IMR-90 (cell line): ENCODE data around the gene CAV3. TPM values are rescaled to one million over a fixed set of nuclear protein-coding genes. Genes with fewer than 3 reads are reported as not detected.

ENCODE experiments used
- ATAC-seq: fragments of 200-7000 bp; cut with Tn5 transposase; 2 replicates; pipeline ENCODE4 v1.9.1; 2020; ENCODE audit warnings: low read depth, mild to moderate bottlenecking, moderate library complexity
- BruUV-seq: library from RNA; stranded (reverse); fragments of 400-500 nt; replicated peaks from 2 replicates; lab custom pipeline; 2021; lab: Mats Ljungman, UMichigan
- CTCF ChIA-PET: fragments of 300-600 bp; formaldehyde crosslinking; extraction: SDS; loops from one replicate; lab custom pipeline; 2021; ENCODE audit warnings: antibody characterized with exemption; lab: Yijun Ruan, JAX
- POLR2A ChIA-PET: fragments of 300-600 bp; sonication (Branson Sonifier 250); formaldehyde crosslinking; loops from one replicate; lab custom pipeline; 2022; ENCODE audit warnings: antibody characterized with exemption; ENCODE audit not compliant: unreplicated experiment; lab: Charles Lee
- DNase-seq: peaks from one replicate; pipeline ENCODE4 v3.0.0; 2013
- H2AFZ ChIP-seq: replicated peaks from 2 replicates; pipeline ENCODE3; 2013; ENCODE audit warnings: low read length, mild to moderate bottlenecking; ENCODE audit not compliant: poor library complexity
- H2AK5ac ChIP-seq: 2 replicates; pipeline ENCODE4 v1.6.1; 2013; ENCODE audit warnings: low read depth, low read length, inconsistent platforms
- H2AK9ac ChIP-seq: replicated peaks from 2 replicates; pipeline ENCODE3; 2013; ENCODE audit warnings: mild to moderate bottlenecking, low read depth, low read length, moderate library complexity; ENCODE audit not compliant: poor library complexity
- H2BK120ac ChIP-seq: 2 replicates; pipeline ENCODE4 v1.6.1; 2013; ENCODE audit warnings: low read depth, low read length, inconsistent platforms
- H2BK15ac ChIP-seq: 3 replicates; pipeline ENCODE4 v1.6.1; 2013; ENCODE audit warnings: low read depth, low read length, inconsistent platforms
- H2BK20ac ChIP-seq: 2 replicates; pipeline ENCODE4 v1.6.1; 2013; ENCODE audit warnings: low read depth, mild to moderate bottlenecking, inconsistent platforms, low read length, moderate library complexity
- H2BK5ac ChIP-seq: 2 replicates; pipeline ENCODE4 v1.6.1; 2013; ENCODE audit warnings: mild to moderate bottlenecking, low read depth, low read length, inconsistent platforms; ENCODE audit not compliant: poor library complexity, severe bottlenecking
- H3K14ac ChIP-seq: replicated peaks from 2 replicates; pipeline ENCODE4 v1.6.1; 2013; ENCODE audit warnings: low read depth, low read length, inconsistent platforms
- H3K18ac ChIP-seq: 2 replicates; pipeline ENCODE4 v1.6.1; 2013; ENCODE audit warnings: low read depth, low read length, control low read depth
- H3K23ac ChIP-seq: 2 replicates; pipeline ENCODE4 v1.6.1; 2013; ENCODE audit warnings: low read depth, low read length, inconsistent platforms
- H3K27ac ChIP-seq: 2 replicates; pipeline ENCODE4 v1.5.1; 2013; ENCODE audit warnings: mild to moderate bottlenecking, control low read depth, low read length; ENCODE audit not compliant: insufficient read depth
- H3K27me3 ChIP-seq: 2 replicates; pipeline ENCODE4 v1.6.1; 2013; ENCODE audit warnings: low read length; ENCODE audit not compliant: control insufficient read depth, insufficient read depth
- H3K36me3 ChIP-seq: 2 replicates; pipeline ENCODE4 v1.6.1; 2013; ENCODE audit warnings: low read length, mixed read lengths; ENCODE audit not compliant: control insufficient read depth, insufficient read depth
- H3K4ac ChIP-seq: 2 replicates; pipeline ENCODE4 v1.6.1; 2013; ENCODE audit warnings: low read depth, low read length, inconsistent platforms
- H3K4me1 ChIP-seq: 2 replicates; pipeline ENCODE4 v1.6.1; 2013; ENCODE audit warnings: low read length, mixed read lengths; ENCODE audit not compliant: control insufficient read depth, insufficient read depth
- H3K4me2 ChIP-seq: 2 replicates; pipeline ENCODE4 v1.6.1; 2013; ENCODE audit warnings: low read depth, mild to moderate bottlenecking, control low read depth, low read length, moderate library complexity
- H3K4me3 ChIP-seq: 2 replicates; pipeline ENCODE4 v1.5.1; 2013; ENCODE audit warnings: low read depth, mild to moderate bottlenecking, control low read depth, low read length, moderate library complexity; ENCODE audit not compliant: insufficient read depth
- H3K56ac ChIP-seq: 2 replicates; pipeline ENCODE4 v1.6.1; 2013; ENCODE audit warnings: low read length, inconsistent platforms; ENCODE audit not compliant: insufficient read depth; ENCODE audit errors: extremely low read depth
- H3K79me1 ChIP-seq, 2 experiments: 2 replicates each; pipeline ENCODE4 v1.6.1; 2013; ENCODE audit warnings: low read length in 2 of 2, inconsistent platforms in 1 of 2, low read depth in 1 of 2
- H3K9ac ChIP-seq: 2 replicates; pipeline ENCODE4 v1.6.1; 2013; ENCODE audit warnings: low read depth, low read length, control low read depth
- H3K9me1 ChIP-seq: 2 replicates; pipeline ENCODE4 v1.6.1; 2013; ENCODE audit warnings: low read length, inconsistent platforms; ENCODE audit not compliant: insufficient read depth
- H3K9me3 ChIP-seq: 2 replicates; pipeline ENCODE4 v1.6.1; 2013; ENCODE audit warnings: low read length; ENCODE audit not compliant: control insufficient read depth, insufficient read depth
- H4K20me1 ChIP-seq: 2 replicates; pipeline ENCODE4 v1.6.1; 2013; ENCODE audit warnings: low read length, inconsistent platforms; ENCODE audit not compliant: insufficient read depth
- H4K5ac ChIP-seq: 2 replicates; pipeline ENCODE4 v1.6.1; 2013; ENCODE audit warnings: mild to moderate bottlenecking, low read depth, low read length, control low read depth
- H4K8ac ChIP-seq, 2 experiments: 2 replicates each; pipeline ENCODE4 v1.6.1; 2013; ENCODE audit warnings: low read depth in 2 of 2, low read length in 2 of 2, control low read depth in 1 of 2, inconsistent platforms in 1 of 2
- H4K91ac ChIP-seq: 2 replicates; pipeline ENCODE4 v1.6.1; 2013; ENCODE audit warnings: low read depth, low read length, inconsistent platforms; ENCODE audit not compliant: insufficient read depth
- CEBPB ChIP-seq: IDR thresholded peaks from 2 replicates; pipeline ENCODE4 v1.6.1; 2012; ENCODE audit warnings: low read depth, low read length, improper control_type of control experiment
- CHD1 ChIP-seq: IDR thresholded peaks from 2 replicates; pipeline ENCODE4 v1.6.1; 2012; ENCODE audit warnings: low read depth, low read length, improper control_type of control experiment
- CTCF ChIP-seq: conservative IDR thresholded peaks from 2 replicates; pipeline ENCODE4 v1.5.1; 2012; ENCODE audit warnings: mild to moderate bottlenecking, low read depth, low read length, improper control_type of control experiment
- ELK1 ChIP-seq: fragments of 150-350 bp; IDR thresholded peaks from 2 replicates; pipeline ENCODE4 v1.6.1; 2016; ENCODE audit warnings: low read depth, mild to moderate bottlenecking, low read length, moderate library complexity, borderline replicate concordance
- MAFK ChIP-seq: IDR thresholded peaks from 2 replicates; pipeline ENCODE4 v1.6.1; 2012; ENCODE audit warnings: low read depth, low read length, improper control_type of control experiment
- MAZ ChIP-seq: IDR thresholded peaks from 2 replicates; pipeline ENCODE4 v1.6.1; 2012; ENCODE audit warnings: low read depth, mild to moderate bottlenecking, low read length, improper control_type of control experiment, moderate library complexity, borderline replicate concordance
- MXI1 ChIP-seq: IDR thresholded peaks from 2 replicates; pipeline ENCODE4 v1.6.1; 2012; ENCODE audit warnings: low read depth, mild to moderate bottlenecking, low read length, moderate library complexity, borderline replicate concordance
- NFE2L2 ChIP-seq: fragments of 150-350 bp; IDR thresholded peaks from 2 replicates; pipeline ENCODE4 v1.6.1; 2016; ENCODE audit warnings: low read depth, mild to moderate bottlenecking, low read length
- POLR2A ChIP-seq: IDR thresholded peaks from 2 replicates; pipeline ENCODE4 v1.6.1; 2012; ENCODE audit warnings: mild to moderate bottlenecking, low read depth, low read length
- RAD21 ChIP-seq: IDR thresholded peaks from 2 replicates; pipeline ENCODE4 v1.6.1; 2012; ENCODE audit warnings: low read length, improper control_type of control experiment
- RCOR1 ChIP-seq: IDR thresholded peaks from 2 replicates; pipeline ENCODE4 v1.6.1; 2012; ENCODE audit warnings: mild to moderate bottlenecking, low read length, improper control_type of control experiment; ENCODE audit not compliant: insufficient replicate concordance
- RFX5 ChIP-seq: IDR thresholded peaks from 2 replicates; pipeline ENCODE4 v1.8.0; 2012; ENCODE audit warnings: low read depth, mild to moderate bottlenecking, low read length, moderate library complexity
- SMC3 ChIP-seq: fragments of 150-350 bp; IDR thresholded peaks from 2 replicates; pipeline ENCODE4 v1.6.1; 2016; ENCODE audit warnings: low read depth, mild to moderate bottlenecking, antibody characterized with exemption, low read length, moderate library complexity
- WGBS, 2 experiments: methylation state at CpG; one replicate each; pipeline versions ENCODE4 v1.1.5 to v1.1.7; 2013; ENCODE audit warnings: missing lambda C conversion rate in 2 of 2; ENCODE audit not compliant: insufficient read length in 1 of 2; ENCODE audit errors: extremely low coverage in 2 of 2; 5-methylcytosine and 5-hydroxymethylcytosine counted together
- dilution Hi-C: fragments of 300-500 bp; cut with HindIII; formaldehyde crosslinking; loops from one replicate; pipeline ENCODE4 v1.14.3; 2018; ENCODE audit warnings: low sequenced_read_pairs; ENCODE audit not compliant: unreplicated experiment
- in situ Hi-C: fragments of 300-500 bp; cut with MboI; formaldehyde crosslinking; loops from 3 replicates; pipeline ENCODE4 v1.14.3; 2019; ENCODE audit warnings: low sequenced_read_pairs, inconsistent platforms, mixed read lengths
- intact Hi-C: fragments of 100-400 bp; cut with micrococcal nuclease; formaldehyde crosslinking; loops from 2 replicates; pipeline ENCODE4 v1.10.0; 2022
- polyA plus RNA-seq, 3 experiments: library from polyadenylated mRNA; depleted of rRNA; stranded (reverse); fragments of >200 nt; gene quantifications; 2 replicates each; pipeline ENCODE4 v1.2.3, GENCODE V29; 2012; ENCODE audit warnings: low replicate concordance in 1 of 3
- total RNA-seq: library from RNA; depleted of rRNA; stranded (reverse); fragments of >200 nt; gene quantifications from 2 replicates; pipeline ENCODE4 v1.2.3, GENCODE V29; 2012
- TF ChIP-seq, protein P1 (sequence below): fragments of 150-350 bp; IDR thresholded peaks from 2 replicates; pipeline ENCODE4 v1.6.1; 2017; ENCODE audit warnings: mild to moderate bottlenecking, antibody characterized with exemption, low read length, low read depth

The CAV3 gene
- total and polyA plus RNA-seq, 2 of the 4 experiments (the other 2 are of a cell fraction), result 0.17 to 0.36 TPM

DNA sequence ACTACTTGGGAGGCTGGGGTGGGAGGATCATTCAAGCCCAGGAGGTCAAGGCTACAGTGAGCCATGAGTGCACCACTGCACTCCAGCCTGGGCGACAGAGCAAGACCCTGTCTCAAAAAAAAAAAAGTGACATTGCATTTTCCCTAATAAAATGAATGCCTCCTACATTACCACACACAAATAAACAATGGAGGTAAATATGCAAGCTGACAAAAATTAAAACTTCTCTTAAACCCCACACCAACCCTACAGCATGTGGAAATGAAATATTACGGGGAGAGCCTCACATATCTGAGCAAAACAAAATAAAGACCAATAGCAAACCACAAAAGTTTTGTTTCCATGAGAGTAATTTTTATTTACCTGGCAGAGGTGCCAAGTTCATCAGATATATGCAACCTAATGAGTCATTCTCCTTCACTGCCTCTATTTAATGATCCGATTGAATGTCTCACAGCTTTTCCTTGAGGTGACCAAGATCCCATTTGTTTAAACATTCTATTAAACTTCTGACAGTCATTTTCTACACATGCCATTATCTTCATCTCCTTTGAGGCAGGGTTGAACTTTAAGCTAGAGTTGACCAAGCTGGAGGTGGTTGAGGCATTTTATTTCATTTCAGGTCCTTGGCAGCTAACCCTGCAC is 9.4 kb upstream of the CAV3 start:
- Histone ChIP-seq H3K14ac (no peak overlapping the region), H3K79me1 (no peaks in the 10 kb centered on the region), H2BK5ac (no peak overlapping the region), H3K27ac (no peak overlapping the region), H3K23ac (no peak overlapping the region), H4K91ac (no peak overlapping the region), H4K8ac (no peak overlapping the region), H3K9ac (no peak overlapping the region), H2BK20ac (no peak overlapping the region), H4K5ac (no peak overlapping the region), H2AK9ac (no peak overlapping the region), H3K27me3 (peaks cover 3% of the 10 kb centered on the region), H3K18ac (no peak overlapping the region), H4K20me1 (no peaks in the 10 kb centered on the region), H3K9me1 (no peaks in the 10 kb centered on the region), H3K9me3 (no peaks in the 10 kb centered on the region; the same call in 1 of the 2 replicates), H3K4ac (no peak overlapping the region), H3K56ac (no peak overlapping the region), H3K36me3 (no peaks in the 10 kb centered on the region), H2BK120ac (no peak overlapping the region), H3K4me2 (no peak overlapping the region), H3K4me1 (no peaks in the 10 kb centered on the region), H3K4me3 (no peak overlapping the region), H2AK5ac (no peak overlapping the region), H2AFZ (no peak overlapping the region), H2BK15ac (no peak overlapping the region)
- no peak for ATAC-seq
- in situ Hi-C loops, result no loop called here
- no peak for DNase-seq
- dilution Hi-C loops, result no loop called here
- no TSS peak for BruUV-seq
- no CpG with 5 or more reads among the region's 3 CpGs for WGBS, 2 experiments
- ChIA-PET CTCF (no interaction called here), POLR2A (no interaction called here)
- no peak for TF ChIP-seq MXI1
- TF ChIP-seq ELK1, result no peak
- TF ChIP-seq MAZ, result no peak
- TF ChIP-seq RCOR1, result no peak
- TF ChIP-seq CTCF, result no peak
- no peak for TF ChIP-seq NFE2L2
- TF ChIP-seq POLR2A, result no peak
- TF ChIP-seq MAFK, result no peak
- TF ChIP-seq CEBPB, result no peak
- TF ChIP-seq RFX5, result no peak
- TF ChIP-seq CHD1, result no peak
- no peak for TF ChIP-seq SMC3
- no peak for TF ChIP-seq RAD21
- TF ChIP-seq, protein P1, sequence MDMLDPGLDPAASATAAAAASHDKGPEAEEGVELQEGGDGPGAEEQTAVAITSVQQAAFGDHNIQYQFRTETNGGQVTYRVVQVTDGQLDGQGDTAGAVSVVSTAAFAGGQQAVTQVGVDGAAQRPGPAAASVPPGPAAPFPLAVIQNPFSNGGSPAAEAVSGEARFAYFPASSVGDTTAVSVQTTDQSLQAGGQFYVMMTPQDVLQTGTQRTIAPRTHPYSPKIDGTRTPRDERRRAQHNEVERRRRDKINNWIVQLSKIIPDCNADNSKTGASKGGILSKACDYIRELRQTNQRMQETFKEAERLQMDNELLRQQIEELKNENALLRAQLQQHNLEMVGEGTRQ, result no peak
- intact Hi-C loops, result no loop called here
